HepG2 (cell line): ENCODE measurements around the gene IFNK. TPM values are rescaled to one million over a fixed set of nuclear protein-coding genes. Genes with fewer than 3 reads are reported as not detected.

Experiments used
- ATAC-seq: fragments of 200-7000 bp; cut with Tn5 transposase; 3 replicates; pipeline ENCODE4 v1.9.1; 2020; ENCODE audit warnings: mild to moderate bottlenecking, moderate library complexity
- BruUV-seq: library from RNA; stranded (reverse); fragments of 400-500 nt; replicated peaks from 2 replicates; lab custom pipeline; 2021; lab: Mats Ljungman, UMichigan
- CTCF ChIA-PET: fragments of 300-600 bp; formaldehyde crosslinking; extraction: SDS; loops from one replicate; lab custom pipeline; 2021; ENCODE audit warnings: low total read pairs, inconsistent platforms, low intra/inter-chr PET ratio; lab: Yijun Ruan, JAX
- POLR2A ChIA-PET: fragments of 350-600 bp; sonication (Branson Sonifier 250); formaldehyde crosslinking; loops from one replicate; lab custom pipeline; 2020; ENCODE audit warnings: antibody characterized with exemption, inconsistent platforms; lab: Yijun Ruan, JAX
- DNase-seq: peaks from one replicate; pipeline ENCODE4 v3.0.0-alpha.2; 2015; ENCODE audit warnings: low spot score
- FAIRE-seq: peaks from 3 replicates; lab custom pipeline; 2011; peaks lifted over from hg19 to GRCh38; lab: Jason Lieb, UNC
- H2AFZ ChIP-seq: one replicate; pipeline ENCODE4 v1.6.1; 2011; ENCODE audit warnings: low read length, inconsistent platforms
- H3K27ac ChIP-seq: fragments of 300-600 bp; 3 replicates; pipeline ENCODE4 v1.8.0; 2011; ENCODE audit warnings: mixed run types, mild to moderate bottlenecking, mixed read lengths, low read length, inconsistent platforms; ENCODE audit not compliant: insufficient read depth; ENCODE audit errors: extremely low read length
- H3K27me3 ChIP-seq, 2 experiments: fragments of 200-600 bp in 1 of 2; 2 replicates in 1 of 2; 3 replicates in 1 of 2; pipeline versions ENCODE4 v1.6.0 to v1.8.0; 2011; ENCODE audit warnings: low read length in 2 of 2, mild to moderate bottlenecking in 2 of 2, moderate library complexity in 2 of 2, inconsistent platforms in 1 of 2; ENCODE audit not compliant: insufficient read depth in 2 of 2, control insufficient read depth in 1 of 2
- H3K36me3 ChIP-seq, 2 experiments: fragments of 200-600 bp in 1 of 2; replicated peaks in 1 of 2; 2 replicates in 1 of 2; 3 replicates in 1 of 2; pipeline versions ENCODE4 v1.5.1 to v1.8.0; 2011; ENCODE audit warnings: low read length in 2 of 2, inconsistent platforms in 1 of 2; ENCODE audit not compliant: insufficient read depth in 2 of 2, control insufficient read depth in 1 of 2
- H3K4me1 ChIP-seq: 2 replicates; pipeline ENCODE4 v1.5.1; 2012; ENCODE audit warnings: low read length, inconsistent platforms; ENCODE audit not compliant: insufficient read depth
- H3K4me2 ChIP-seq: 2 replicates; pipeline ENCODE4 v1.6.0; 2011; ENCODE audit warnings: low read depth, low read length, inconsistent platforms
- H3K4me3 ChIP-seq, 3 experiments: fragments of 200-600 bp in 1 of 3; sonication (generic), shearing (Covaris generic) in 1 of 3; replicated peaks in 1 of 3; 2 replicates each; pipeline ENCODE4 v1.5.1; 2011 to 2016; ENCODE audit warnings: low read length in 3 of 3, inconsistent platforms in 2 of 3, low read depth in 2 of 3, mild to moderate bottlenecking in 2 of 3, control low read depth in 1 of 3, mixed read lengths in 1 of 3; ENCODE audit not compliant: insufficient read depth in 1 of 3
- H3K79me2 ChIP-seq: one replicate; pipeline ENCODE4 v1.6.1; 2011; ENCODE audit warnings: low read length, inconsistent platforms; ENCODE audit not compliant: insufficient read depth
- H3K9ac ChIP-seq: 2 replicates; pipeline ENCODE4 v1.6.0; 2011; ENCODE audit warnings: mild to moderate bottlenecking, low read depth, low read length, inconsistent platforms; ENCODE audit not compliant: insufficient read depth
- H3K9me3 ChIP-seq: 2 replicates; pipeline ENCODE4 v1.5.1; 2012; ENCODE audit warnings: mild to moderate bottlenecking, low read length
- H4K20me1 ChIP-seq: 2 replicates; pipeline ENCODE4 v1.6.0; 2011; ENCODE audit warnings: inconsistent platforms, mild to moderate bottlenecking, low read length, moderate library complexity; ENCODE audit not compliant: insufficient read depth
- CHD2 ChIP-seq: IDR thresholded peaks from 2 replicates; pipeline ENCODE4 v1.6.1; 2011; ENCODE audit warnings: low read depth, low read length, improper control_type of control experiment
- DNMT1 ChIP-seq: sonication (generic); formaldehyde crosslinking; IDR thresholded peaks from 2 replicates; pipeline ENCODE4 v1.5.1; 2020; ENCODE audit warnings: mild to moderate bottlenecking, missing genetic modification reagents
- IRF2 ChIP-seq: IDR thresholded peaks from 2 replicates; pipeline ENCODE4 v1.6.1; 2018; ENCODE audit warnings: missing genetic modification reagents, missing compliant biosample characterization
- KDM1A ChIP-seq: IDR thresholded peaks from 2 replicates; pipeline ENCODE4 v1.6.1; 2016; ENCODE audit warnings: missing compliant biosample characterization
- NCOA5 ChIP-seq: sonication (generic); formaldehyde crosslinking; IDR thresholded peaks from 2 replicates; pipeline ENCODE4 v1.4.0; 2020; ENCODE audit warnings: missing genetic modification reagents
- ZNF766 ChIP-seq: sonication (generic); formaldehyde crosslinking; IDR thresholded peaks from 2 replicates; pipeline ENCODE4 v1.5.0; 2020; ENCODE audit warnings: missing genetic modification reagents, borderline replicate concordance
- WGBS: methylation state at CpG from one replicate; pipeline ENCODE4 v1.1.6; 2017; ENCODE audit warnings: low lambda C conversion rate; 5-methylcytosine and 5-hydroxymethylcytosine counted together
- in situ Hi-C: cut with HindIII; loops from 2 replicates; pipeline ENCODE4 v1.10.0; 2017; ENCODE audit warnings: low pct_unique_long_range_greater_than_20kb; ENCODE audit not compliant: extremely low pct_ligation_motif_present
- intact Hi-C: fragments of 100-400 bp; cut with micrococcal nuclease; formaldehyde crosslinking; loops from one replicate; pipeline ENCODE4 v1.10.0; 2022; ENCODE audit not compliant: unreplicated experiment
- polyA plus RNA-seq, 8 experiments: library from polyadenylated mRNA; depleted of rRNA in 3 of 8; stranded (reverse) in 7 of 8; unstranded in 1 of 8; fragments of >200 nt; fragmentation: Illumina TruSeq in 4 of 8; extraction: Trizol in 4 of 8; gene quantifications; 2 replicates each; pipeline versions ENCODE4 v1.2.1 to v1.2.3, GENCODE V29; 2011 to 2016; ENCODE audit warnings: low read depth in 4 of 8, missing spikeins in 1 of 8, mixed read lengths in 1 of 8; ENCODE audit not compliant: insufficient read depth in 1 of 8
- total RNA-seq, 5 experiments: library from RNA; depleted of rRNA; stranded (reverse); fragments of >200 nt; fragmentation: Illumina TruSeq; extraction: Trizol; gene quantifications; 2 replicates each; pipeline ENCODE4 v1.2.3, GENCODE V29; 2016; ENCODE audit warnings: low read depth in 1 of 5
- TF ChIP-seq, protein P1 (sequence below): sonication (generic); formaldehyde crosslinking; IDR thresholded peaks from 2 replicates; pipeline ENCODE4 v1.8.0; 2022; ENCODE audit warnings: missing genetic modification reagents, mild to moderate bottlenecking, borderline replicate concordance
- TF ChIP-seq, protein P2 (sequence below): sonication (generic); formaldehyde crosslinking; IDR thresholded peaks from 2 replicates; pipeline ENCODE4 v1.5.1; 2020; ENCODE audit warnings: mild to moderate bottlenecking, missing genetic modification reagents
- TF ChIP-seq, protein P3 (sequence below): IDR thresholded peaks from 2 replicates; pipeline ENCODE4 v1.6.1; 2012; ENCODE audit warnings: low read length, improper control_type of control experiment
- TF ChIP-seq, protein P4 (sequence below): sonication (generic); formaldehyde crosslinking; IDR thresholded peaks from 2 replicates; pipeline ENCODE4 v1.4.0; 2020; ENCODE audit warnings: mild to moderate bottlenecking, low read depth, missing genetic modification reagents

IFNK gene
- total and polyA plus RNA-seq, 2 of the 13 experiments (the other 11 are each of a cell fraction or from before 2014, with no cell fraction given) = not detected

DNA sequence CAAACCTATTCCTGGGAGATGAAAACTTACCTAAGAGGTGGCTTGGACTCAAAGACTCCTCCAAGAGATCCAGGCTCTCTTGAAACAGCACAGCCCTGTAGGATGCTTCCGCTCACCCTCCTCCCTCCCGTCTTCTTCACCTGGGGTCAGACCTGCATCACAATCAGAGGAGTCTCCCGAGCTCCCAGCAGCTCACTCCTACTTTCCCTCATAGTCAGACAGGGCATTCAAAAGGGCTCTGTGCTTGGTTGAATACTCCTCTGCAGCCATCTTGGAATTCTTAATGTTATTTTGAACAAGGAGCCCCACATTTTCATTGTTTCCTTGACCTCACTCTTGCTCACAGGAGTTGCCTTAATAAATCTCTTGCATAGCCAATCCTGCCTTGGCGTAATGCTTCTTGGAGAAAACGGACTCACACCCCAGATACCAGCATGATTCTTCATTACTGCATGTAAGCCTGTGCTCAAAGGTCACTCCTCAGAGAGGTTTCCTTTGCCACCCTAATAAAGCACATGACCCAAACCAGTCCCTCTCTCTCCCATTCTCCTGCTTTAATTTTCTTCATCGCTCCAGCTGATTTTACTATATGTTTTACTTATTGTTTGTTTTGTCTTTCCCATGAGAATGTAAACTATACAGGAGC is 47.1 kb upstream of the IFNK start:
- intact Hi-C loops = no loop called here
- POLR2A ChIA-PET = no interaction called here

DNA sequence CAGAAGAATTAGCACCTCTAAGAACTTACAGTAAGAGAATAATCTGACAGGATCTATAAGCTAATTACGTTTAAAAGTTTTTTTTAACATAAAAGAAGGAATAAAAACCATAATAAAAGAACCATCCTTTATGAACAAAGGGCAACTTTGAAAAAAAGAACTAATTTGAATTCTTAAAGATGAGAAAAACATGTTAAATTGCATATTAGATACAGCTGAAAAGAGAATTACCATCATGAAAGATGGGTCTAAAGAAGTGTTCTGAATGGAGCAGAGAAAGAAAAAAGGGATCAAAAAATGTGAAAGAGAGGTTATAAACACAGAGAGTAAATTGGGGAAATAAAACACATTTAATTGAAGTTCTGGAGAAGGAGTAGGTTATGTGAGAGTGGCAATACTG is 45.8 kb upstream of the IFNK start:
- intact Hi-C loops = no loop called here
- H3K79me2 ChIP-seq = no peaks in the 10 kb centered on the region
- no peaks in the 10 kb centered on the region for H3K36me3 ChIP-seq
- in situ Hi-C loops = no loop called here
- 0% methylated on average over 1 of the region's 1 CpG for WGBS
- H3K4me1 ChIP-seq = no peaks in the 10 kb centered on the region
- H3K27ac ChIP-seq = no peak overlapping the region
- ATAC-seq (no peak), DNase-seq (no peak), FAIRE-seq (no peak)
- no TSS peak for BruUV-seq
- no peaks in the 10 kb centered on the region; a peak in 1 of 5 replicates for H3K27me3 ChIP-seq
- H3K4me2 ChIP-seq = no peak overlapping the region
- H3K9ac ChIP-seq = no peak overlapping the region
- no peaks in the 10 kb centered on the region for H3K9me3 ChIP-seq
- ChIA-PET CTCF (no interaction called here), POLR2A (no interaction called here)
- H3K4me3 ChIP-seq = no peak overlapping the region
- H2AFZ ChIP-seq = no peak overlapping the region
- H4K20me1 ChIP-seq = no peaks in the 10 kb centered on the region
- no peak for TF ChIP-seq NCOA5
- TF ChIP-seq, protein P1, sequence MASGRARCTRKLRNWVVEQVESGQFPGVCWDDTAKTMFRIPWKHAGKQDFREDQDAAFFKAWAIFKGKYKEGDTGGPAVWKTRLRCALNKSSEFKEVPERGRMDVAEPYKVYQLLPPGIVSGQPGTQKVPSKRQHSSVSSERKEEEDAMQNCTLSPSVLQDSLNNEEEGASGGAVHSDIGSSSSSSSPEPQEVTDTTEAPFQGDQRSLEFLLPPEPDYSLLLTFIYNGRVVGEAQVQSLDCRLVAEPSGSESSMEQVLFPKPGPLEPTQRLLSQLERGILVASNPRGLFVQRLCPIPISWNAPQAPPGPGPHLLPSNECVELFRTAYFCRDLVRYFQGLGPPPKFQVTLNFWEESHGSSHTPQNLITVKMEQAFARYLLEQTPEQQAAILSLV (CRISPR knock-in tag) = no peak
- TF ChIP-seq, protein P2, sequence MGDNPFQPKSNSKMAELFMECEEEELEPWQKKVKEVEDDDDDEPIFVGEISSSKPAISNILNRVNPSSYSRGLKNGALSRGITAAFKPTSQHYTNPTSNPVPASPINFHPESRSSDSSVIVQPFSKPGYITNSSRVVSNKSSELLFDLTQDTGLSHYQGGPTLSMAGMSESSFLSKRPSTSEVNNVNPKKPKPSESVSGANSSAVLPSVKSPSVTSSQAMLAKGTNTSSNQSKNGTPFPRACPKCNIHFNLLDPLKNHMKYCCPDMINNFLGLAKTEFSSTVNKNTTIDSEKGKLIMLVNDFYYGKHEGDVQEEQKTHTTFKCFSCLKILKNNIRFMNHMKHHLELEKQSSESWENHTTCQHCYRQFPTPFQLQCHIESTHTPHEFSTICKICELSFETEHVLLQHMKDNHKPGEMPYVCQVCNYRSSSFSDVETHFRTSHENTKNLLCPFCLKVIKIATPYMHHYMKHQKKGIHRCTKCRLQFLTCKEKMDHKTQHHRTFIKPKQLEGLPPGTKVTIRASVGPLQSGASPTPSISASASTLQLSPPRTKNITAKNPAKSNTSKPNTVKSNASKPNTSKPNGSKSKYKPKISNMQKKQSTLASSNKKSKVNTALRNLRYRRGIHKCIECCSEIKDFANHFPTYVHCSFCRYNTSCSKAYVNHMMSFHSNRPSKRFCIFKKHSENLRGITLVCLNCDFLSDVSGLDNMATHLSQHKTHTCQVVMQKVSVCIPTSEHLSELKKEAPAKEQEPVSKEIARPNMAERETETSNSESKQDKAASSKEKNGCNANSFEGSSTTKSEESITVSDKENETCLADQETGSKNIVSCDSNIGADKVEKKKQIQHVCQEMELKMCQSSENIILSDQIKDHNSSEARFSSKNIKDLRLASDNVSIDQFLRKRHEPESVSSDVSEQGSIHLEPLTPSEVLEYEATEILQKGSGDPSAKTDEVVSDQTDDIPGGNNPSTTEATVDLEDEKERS (CRISPR knock-in tag) = no peak
- TF ChIP-seq, protein P3, sequence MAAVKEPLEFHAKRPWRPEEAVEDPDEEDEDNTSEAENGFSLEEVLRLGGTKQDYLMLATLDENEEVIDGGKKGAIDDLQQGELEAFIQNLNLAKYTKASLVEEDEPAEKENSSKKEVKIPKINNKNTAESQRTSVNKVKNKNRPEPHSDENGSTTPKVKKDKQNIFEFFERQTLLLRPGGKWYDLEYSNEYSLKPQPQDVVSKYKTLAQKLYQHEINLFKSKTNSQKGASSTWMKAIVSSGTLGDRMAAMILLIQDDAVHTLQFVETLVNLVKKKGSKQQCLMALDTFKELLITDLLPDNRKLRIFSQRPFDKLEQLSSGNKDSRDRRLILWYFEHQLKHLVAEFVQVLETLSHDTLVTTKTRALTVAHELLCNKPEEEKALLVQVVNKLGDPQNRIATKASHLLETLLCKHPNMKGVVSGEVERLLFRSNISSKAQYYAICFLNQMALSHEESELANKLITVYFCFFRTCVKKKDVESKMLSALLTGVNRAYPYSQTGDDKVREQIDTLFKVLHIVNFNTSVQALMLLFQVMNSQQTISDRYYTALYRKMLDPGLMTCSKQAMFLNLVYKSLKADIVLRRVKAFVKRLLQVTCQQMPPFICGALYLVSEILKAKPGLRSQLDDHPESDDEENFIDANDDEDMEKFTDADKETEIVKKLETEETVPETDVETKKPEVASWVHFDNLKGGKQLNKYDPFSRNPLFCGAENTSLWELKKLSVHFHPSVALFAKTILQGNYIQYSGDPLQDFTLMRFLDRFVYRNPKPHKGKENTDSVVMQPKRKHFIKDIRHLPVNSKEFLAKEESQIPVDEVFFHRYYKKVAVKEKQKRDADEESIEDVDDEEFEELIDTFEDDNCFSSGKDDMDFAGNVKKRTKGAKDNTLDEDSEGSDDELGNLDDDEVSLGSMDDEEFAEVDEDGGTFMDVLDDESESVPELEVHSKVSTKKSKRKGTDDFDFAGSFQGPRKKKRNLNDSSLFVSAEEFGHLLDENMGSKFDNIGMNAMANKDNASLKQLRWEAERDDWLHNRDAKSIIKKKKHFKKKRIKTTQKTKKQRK = no peak
- no peak for TF ChIP-seq DNMT1
- no peak for TF ChIP-seq IRF2 (CRISPR knock-in tag)
- TF ChIP-seq ZNF766 (CRISPR knock-in tag) = no peak
- TF ChIP-seq KDM1A (CRISPR knock-in tag) = no peak
- TF ChIP-seq, protein P4, sequence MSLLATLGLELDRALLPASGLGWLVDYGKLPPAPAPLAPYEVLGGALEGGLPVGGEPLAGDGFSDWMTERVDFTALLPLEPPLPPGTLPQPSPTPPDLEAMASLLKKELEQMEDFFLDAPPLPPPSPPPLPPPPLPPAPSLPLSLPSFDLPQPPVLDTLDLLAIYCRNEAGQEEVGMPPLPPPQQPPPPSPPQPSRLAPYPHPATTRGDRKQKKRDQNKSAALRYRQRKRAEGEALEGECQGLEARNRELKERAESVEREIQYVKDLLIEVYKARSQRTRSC (CRISPR knock-in tag) = no peak

More for the DNA sequence above, 47.1 kb upstream of the IFNK start:
- Histone ChIP-seq H4K20me1 (no peaks in the 10 kb centered on the region), H3K79me2 (no peaks in the 10 kb centered on the region), H3K4me2 (no peak overlapping the region), H3K4me3 (no peak overlapping the region), H3K4me1 (no peaks in the 10 kb centered on the region), H3K36me3 (no peaks in the 10 kb centered on the region), H3K9me3 (no peaks in the 10 kb centered on the region), H3K27me3 (no peaks in the 10 kb centered on the region; a peak in 1 of 5 replicates), H2AFZ (no peak overlapping the region), H3K9ac (no peak overlapping the region), H3K27ac (no peak overlapping the region)
- no TSS peak for BruUV-seq
- in situ Hi-C loops = no loop called here
- no peak for TF ChIP-seq CHD2
- WGBS = 30% methylated on average over 6 of the region's 6 CpGs
- FAIRE-seq (no peak), ATAC-seq (no peak), DNase-seq (no peak)
- CTCF ChIA-PET = no interaction called here
